Measurements from ENCODE around the gene GDF15. TPM values are rescaled to one million over a fixed set of nuclear protein-coding genes. Genes with fewer than 3 reads are reported as not detected.
A peak's percentile ranks its signal among the peaks of the same experiment; 100 is the strongest.

GDF15 gene
- total and polyA plus RNA-seq, 2 donors (not counting 1 experiment from before 2014, with no cell fraction given), result 0.19 TPM; not detected in 1

GRCh38 chr19:18428787-18429674 lies 43.1 kb downstream of the GDF15 start:
- H3K9ac ChIP-seq (ENCODE audit: low read length), result peak overlapping the region; percentile 69
- peak overlapping the region in 4 of 5 experiments; percentile 54 to 61 (median 58) for H3K4me3 ChIP-seq (ENCODE audit: control extremely low read depth in 1 of 5, extremely low read depth in 1 of 5, insufficient read depth in 1 of 5, low read depth in 2 of 5, low read length in 4 of 5)
- ATAC-seq (ENCODE audit: low read depth), result peak; percentile 81
- Mint-ChIP-seq H3K4me1 (peaks cover 21% of the 10 kb centered on the region), H3K27ac (peak overlapping the region; percentile 86), H3K4me3 (peak overlapping the region; percentile 78), H3K27me3 (no peaks in the 10 kb centered on the region), H3K9me3 (ENCODE audit: insufficient read depth) (no peaks in the 10 kb centered on the region)
- 1% methylated on average over 67 of the region's 77 CpGs for WGBS (ENCODE audit: insufficient coverage)
- H4K20me1 ChIP-seq (ENCODE audit: control insufficient read depth, insufficient read depth, low read length, poor library complexity, severe bottlenecking), result peaks cover 8% of the 10 kb centered on the region
- H3K27ac ChIP-seq (ENCODE audit: low read length in 2 of 2), result peak overlapping the region; percentile 85 to 89
- CTCF ChIA-PET, result interaction anchor here (1.0 to 1.4 kb wide), 2 partner anchors 10 to 32 kb away, joined by 3 to 5 read pairs; partner anchors contain the start of gene SSBP4
- H3K4me1 ChIP-seq (ENCODE audit: control insufficient read depth in 2 of 2, insufficient read depth in 2 of 2, low read length in 2 of 2), result peaks cover 24 to 39% of the 10 kb centered on the region in 2 donors
- peak overlapping the region; percentile 42 for H2AFZ ChIP-seq (ENCODE audit: insufficient read depth, low read depth, low read length, poor library complexity, severe bottlenecking)
- DNase-seq, result peak; percentile 96
- H3K9me3 ChIP-seq (ENCODE audit: control extremely low read depth in 1 of 3, control insufficient read depth in 2 of 3, insufficient read depth in 1 of 3, low read length in 2 of 3), result no peaks in the 10 kb centered on the region
- no peaks in the 10 kb centered on the region for H3K27me3 ChIP-seq (replicated peaks in 1 of 4; ENCODE audit: control extremely low read depth in 1 of 4, control insufficient read depth in 3 of 4, insufficient read depth in 4 of 4, low read length in 3 of 4)
- no peak for TF ChIP-seq EZH2 (IDR thresholded peaks at IDR 0.05; ENCODE audit: borderline replicate concordance, insufficient read depth, low read depth, low read length, poor library complexity, severe bottlenecking)
- TF ChIP-seq, protein P1, sequence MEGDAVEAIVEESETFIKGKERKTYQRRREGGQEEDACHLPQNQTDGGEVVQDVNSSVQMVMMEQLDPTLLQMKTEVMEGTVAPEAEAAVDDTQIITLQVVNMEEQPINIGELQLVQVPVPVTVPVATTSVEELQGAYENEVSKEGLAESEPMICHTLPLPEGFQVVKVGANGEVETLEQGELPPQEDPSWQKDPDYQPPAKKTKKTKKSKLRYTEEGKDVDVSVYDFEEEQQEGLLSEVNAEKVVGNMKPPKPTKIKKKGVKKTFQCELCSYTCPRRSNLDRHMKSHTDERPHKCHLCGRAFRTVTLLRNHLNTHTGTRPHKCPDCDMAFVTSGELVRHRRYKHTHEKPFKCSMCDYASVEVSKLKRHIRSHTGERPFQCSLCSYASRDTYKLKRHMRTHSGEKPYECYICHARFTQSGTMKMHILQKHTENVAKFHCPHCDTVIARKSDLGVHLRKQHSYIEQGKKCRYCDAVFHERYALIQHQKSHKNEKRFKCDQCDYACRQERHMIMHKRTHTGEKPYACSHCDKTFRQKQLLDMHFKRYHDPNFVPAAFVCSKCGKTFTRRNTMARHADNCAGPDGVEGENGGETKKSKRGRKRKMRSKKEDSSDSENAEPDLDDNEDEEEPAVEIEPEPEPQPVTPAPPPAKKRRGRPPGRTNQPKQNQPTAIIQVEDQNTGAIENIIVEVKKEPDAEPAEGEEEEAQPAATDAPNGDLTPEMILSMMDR (IDR thresholded peaks at IDR 0.05), result no peak
- peak overlapping the region; percentile 89 for H3K4me2 ChIP-seq (replicated peaks; ENCODE audit: low read depth, low read length, poor library complexity, severe bottlenecking)
- intact Hi-C loops (cut with micrococcal nuclease), result loop anchor here (1.0 kb wide), 3 partner anchors 8 to 490 kb away; partner anchors contain the start of genes COPE, DDX49 and SSBP4
- POLR2A ChIA-PET, result interaction anchor here (0.6 to 2.1 kb wide), 8 partner anchors 9 to 570 kb away, joined by 3 to 15 read pairs (median 4); partner anchors contain the start of genes MPV17L2 and SSBP4
- H3K79me2 ChIP-seq (ENCODE audit: control insufficient read depth, insufficient read depth, low read length), result peaks cover 10% of the 10 kb centered on the region
- no peaks in the 10 kb centered on the region for H3K36me3 ChIP-seq (replicated peaks in 1 of 2; ENCODE audit: control extremely low read depth in 1 of 2, control insufficient read depth in 1 of 2, extremely low read depth in 1 of 2, insufficient read depth in 2 of 2, low read length in 1 of 2)
